GM12878 (cell line): ENCODE data around the gene TMEM150B. TPM values are rescaled to one million over a fixed set of nuclear protein-coding genes. Genes with fewer than 3 reads are reported as not detected.

Source experiments
- ATAC-seq: fragments of 200-7000 bp; cut with Tn5 transposase; 3 replicates; pipeline ENCODE4 v1.9.1; 2020; ENCODE audit warnings: mild to moderate bottlenecking, moderate library complexity
- BruUV-seq: library from RNA; stranded (reverse); fragments of 400-500 nt; replicated peaks from 2 replicates; lab custom pipeline; 2021; lab: Mats Ljungman, UMichigan
- CTCF ChIA-PET: fragments of 300-600 bp; sonication (Branson Sonifier 250); formaldehyde crosslinking; extraction: SDS; loops from one replicate; lab custom pipeline; 2021; ENCODE audit warnings: inconsistent platforms; lab: Yijun Ruan, JAX
- POLR2A ChIA-PET: fragments of 350-600 bp; formaldehyde crosslinking; extraction: SDS; loops from one replicate; lab custom pipeline; 2021; ENCODE audit warnings: inconsistent platforms; lab: Charles Lee
- RAD21 ChIA-PET: fragments of 300-600 bp; sonication (Branson Sonifier 250); formaldehyde crosslinking; loops from one replicate; lab custom pipeline; 2023; ENCODE audit warnings: antibody characterized with exemption; ENCODE audit not compliant: unreplicated experiment; lab: Charles Lee
- SMC1A ChIA-PET: fragments of 300-600 bp; sonication (Branson Sonifier 250); formaldehyde crosslinking; loops from one replicate; lab custom pipeline; 2023; ENCODE audit not compliant: unreplicated experiment, uncharacterized antibody; lab: Charles Lee
- DNase-seq: peaks from one replicate; pipeline ENCODE4 v3.0.0-alpha.2; 2011; ENCODE audit warnings: low read depth, low spot score
- FAIRE-seq: peaks from 3 replicates; lab custom pipeline; 2011; peaks lifted over from hg19 to GRCh38; lab: Jason Lieb, UNC
- H2AFZ ChIP-seq: 2 replicates; pipeline ENCODE4 v1.6.0; 2011; ENCODE audit warnings: low read depth, low read length, control low read depth; ENCODE audit not compliant: control insufficient read depth
- H3K27ac ChIP-seq: 2 replicates; pipeline ENCODE4 v1.5.1; 2011; ENCODE audit warnings: control low read depth; ENCODE audit not compliant: control insufficient read depth, insufficient read depth
- H3K27me3 ChIP-seq, 2 experiments: replicated peaks in 1 of 2; 2 replicates each; pipeline versions ENCODE4 v1.6.0 to v1.6.1; 2011; ENCODE audit warnings: low read length in 1 of 2; ENCODE audit not compliant: control insufficient read depth in 2 of 2, insufficient read depth in 2 of 2
- H3K36me3 ChIP-seq, 2 experiments: 2 replicates each; pipeline ENCODE4 v1.5.1; 2011; ENCODE audit warnings: low read length in 1 of 2; ENCODE audit not compliant: control insufficient read depth in 2 of 2, insufficient read depth in 2 of 2
- H3K4me1 ChIP-seq: 2 replicates; pipeline ENCODE4 v1.6.1; 2011; ENCODE audit warnings: mild to moderate bottlenecking, low read length, moderate library complexity, mixed read lengths; ENCODE audit not compliant: control insufficient read depth, insufficient read depth
- H3K4me2 ChIP-seq: 2 replicates; pipeline ENCODE4 v1.6.0; 2011; ENCODE audit warnings: control low read depth; ENCODE audit not compliant: control insufficient read depth, insufficient read depth
- H3K4me3 ChIP-seq: fragments of 200-600 bp; sonication (generic); 2 replicates; pipeline ENCODE4 v1.5.1; 2016
- H3K79me2 ChIP-seq: 2 replicates; pipeline ENCODE4 v1.6.0; 2011; ENCODE audit warnings: low read length; ENCODE audit not compliant: control insufficient read depth, insufficient read depth
- H3K9ac ChIP-seq: 2 replicates; pipeline ENCODE4 v1.8.0; 2011; ENCODE audit warnings: low read length, control low read depth, mixed read lengths; ENCODE audit not compliant: control insufficient read depth, insufficient read depth
- H3K9me3 ChIP-seq: replicated peaks from 3 replicates; pipeline ENCODE4 v1.5.1; 2011; ENCODE audit warnings: mild to moderate bottlenecking, low read length; ENCODE audit not compliant: control insufficient read depth, insufficient read depth
- H4K20me1 ChIP-seq: 2 replicates; pipeline ENCODE4 v1.6.0; 2011; ENCODE audit not compliant: control insufficient read depth, insufficient read depth
- CBX5 ChIP-seq: sonication (generic); IDR thresholded peaks from 2 replicates; pipeline ENCODE4 v1.6.1; 2016; ENCODE audit warnings: low read depth, moderate library complexity, mild to moderate bottlenecking, inconsistent platforms
- ESRRA ChIP-seq: IDR thresholded peaks from 2 replicates; pipeline ENCODE4 v1.6.1; 2012; ENCODE audit warnings: mild to moderate bottlenecking, low read length, improper control_type of control experiment
- FOXK2 ChIP-seq: fragments of 450-650 bp; IDR thresholded peaks from 2 replicates; pipeline ENCODE4 v1.6.1; 2017; ENCODE audit warnings: mild to moderate bottlenecking, moderate library complexity
- HDAC2 ChIP-seq: fragments of 200-600 bp; sonication (generic); IDR thresholded peaks from 2 replicates; pipeline ENCODE4 v1.6.1; 2017
- MLLT1 ChIP-seq: fragments of 450-650 bp; IDR thresholded peaks from 2 replicates; pipeline ENCODE4 v1.6.1; 2016; ENCODE audit warnings: mild to moderate bottlenecking
- NBN ChIP-seq: fragments of 450-650 bp; IDR thresholded peaks from 2 replicates; pipeline ENCODE4 v1.6.1; 2016
- RAD21 ChIP-seq: IDR thresholded peaks from 2 replicates; pipeline ENCODE4 v1.6.1; 2011; ENCODE audit warnings: mild to moderate bottlenecking, low read depth, low read length, moderate library complexity; ENCODE audit not compliant: insufficient read depth
- WGBS: methylation state at CpG from one replicate; pipeline ENCODE4 v1.1.6; 2016; ENCODE audit warnings: low lambda C conversion rate; ENCODE audit not compliant: insufficient replicate concordance, insufficient coverage; ENCODE audit errors: missing lambda C conversion rate; 5-methylcytosine and 5-hydroxymethylcytosine counted together
- in situ Hi-C: fragments of 300-500 bp; cut with MboI; formaldehyde crosslinking; loops from 9 replicates; pipeline ENCODE4 v1.14.3; 2018; ENCODE audit warnings: mixed read lengths
- intact Hi-C: fragments of 100-400 bp; cut with micrococcal nuclease; formaldehyde crosslinking; loops from one replicate; pipeline ENCODE4 v1.14.2; 2022; ENCODE audit not compliant: unreplicated experiment
- polyA plus RNA-seq, 11 experiments: library from polyadenylated mRNA; depleted of rRNA in 4 of 11; unstranded in 6 of 11; stranded (reverse) in 5 of 11; fragments of >200 nt; fragmentation: Nextera tagmentation in 4 of 11; fragmentation: Illumina TruSeq in 1 of 11; extraction: Ambion mirVana in 4 of 11; extraction: Trizol in 1 of 11; gene quantifications; 1 replicate in 1 of 11; 2 replicates in 10 of 11; pipeline versions ENCODE4 v1.2.1 to v1.2.3, GENCODE V29; 2011 to 2016; ENCODE audit warnings: inconsistent platforms in 2 of 11, missing spikeins in 2 of 11, low read depth in 1 of 11
- total RNA-seq, 4 experiments: library from RNA; depleted of rRNA in 3 of 4; stranded (reverse); fragments of >200 nt in 3 of 4; fragmentation: Illumina TruSeq in 1 of 4; extraction: Trizol in 1 of 4; gene quantifications; 2 replicates each; pipeline versions ENCODE4 v1.2.1 to v1.2.3, GENCODE V29; 2013 to 2021
- TF ChIP-seq, protein P1 (sequence below): fragments of 150-350 bp; IDR thresholded peaks from 2 replicates; pipeline ENCODE4 v1.6.1; 2014; ENCODE audit warnings: mild to moderate bottlenecking, low read depth, low read length
- TF ChIP-seq, protein P2 (sequence below): fragments of 450-650 bp; IDR thresholded peaks from 2 replicates; pipeline ENCODE4 v1.6.1; 2017; ENCODE audit warnings: antibody characterized with exemption, mild to moderate bottlenecking, moderate library complexity
- TF ChIP-seq, protein P3 (sequence below): IDR thresholded peaks from 2 replicates; pipeline ENCODE4 v1.6.1; 2011; ENCODE audit warnings: borderline replicate concordance, low read depth, mild to moderate bottlenecking, moderate library complexity, mixed read lengths, low read length; ENCODE audit not compliant: insufficient read depth; ENCODE audit errors: extremely low read length

Gene TMEM150B
- total and polyA plus RNA-seq, 10 of the 15 experiments (the other 5 are each of a cell fraction or from before 2014, with no cell fraction given) = 0.09 to 0.23 (median 0.18) TPM; not detected in 6

DNA sequence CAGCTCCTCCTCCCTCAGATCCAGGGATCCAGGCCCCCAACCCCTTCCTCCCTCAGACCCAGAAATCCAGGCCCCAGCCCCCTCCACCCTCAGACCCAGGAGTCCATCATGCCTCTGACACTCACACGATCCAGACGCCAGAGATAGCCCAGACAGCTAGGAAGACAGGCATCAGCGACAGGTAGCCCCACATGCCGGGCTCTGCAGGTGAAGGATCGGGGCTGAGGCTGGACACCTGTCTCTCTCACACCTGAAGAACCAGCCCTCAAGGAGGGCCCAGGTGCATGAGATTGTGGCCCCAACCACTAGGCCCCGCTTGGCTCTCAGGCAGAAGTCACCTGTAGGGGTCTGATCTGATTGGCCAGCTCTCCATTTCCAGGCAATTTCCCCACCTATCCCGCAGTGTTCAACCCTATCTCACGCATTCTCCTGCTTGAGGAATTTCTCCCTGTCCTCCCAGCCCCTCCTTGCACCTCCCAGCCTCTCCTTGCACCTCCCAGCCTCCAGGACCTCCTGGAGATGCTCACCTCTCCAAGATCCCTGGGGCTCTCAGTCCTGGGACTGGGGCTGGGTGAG lies 4.2 kb downstream of the TMEM150B start:
- Histone ChIP-seq H3K27ac (no peak overlapping the region), H3K4me2 (no peak overlapping the region), H3K27me3 (no peaks in the 10 kb centered on the region), H3K4me1 (no peaks in the 10 kb centered on the region), H3K9ac (no peak overlapping the region), H3K4me3 (no peak overlapping the region), H2AFZ (no peak overlapping the region), H3K79me2 (no peaks in the 10 kb centered on the region), H4K20me1 (no peaks in the 10 kb centered on the region), H3K36me3 (no peaks in the 10 kb centered on the region), H3K9me3 (no peaks in the 10 kb centered on the region)
- 24% methylated on average over 8 of the region's 8 CpGs for WGBS
- intact Hi-C loops = no loop called here
- BruUV-seq = no TSS peak
- CTCF ChIA-PET = interaction anchor here (1.2 to 2.7 kb wide), 3 partner anchors 18 to 29 kb away, joined by 4 to 13 read pairs (median 6); partner anchors contain the start of gene KMT5C
- RAD21 ChIA-PET = interaction anchor here (1.2 kb wide), 1 partner anchor 20 kb away, joined by 4 read pairs; no protein-coding TSS in a partner anchor
- TF ChIP-seq, protein P1, sequence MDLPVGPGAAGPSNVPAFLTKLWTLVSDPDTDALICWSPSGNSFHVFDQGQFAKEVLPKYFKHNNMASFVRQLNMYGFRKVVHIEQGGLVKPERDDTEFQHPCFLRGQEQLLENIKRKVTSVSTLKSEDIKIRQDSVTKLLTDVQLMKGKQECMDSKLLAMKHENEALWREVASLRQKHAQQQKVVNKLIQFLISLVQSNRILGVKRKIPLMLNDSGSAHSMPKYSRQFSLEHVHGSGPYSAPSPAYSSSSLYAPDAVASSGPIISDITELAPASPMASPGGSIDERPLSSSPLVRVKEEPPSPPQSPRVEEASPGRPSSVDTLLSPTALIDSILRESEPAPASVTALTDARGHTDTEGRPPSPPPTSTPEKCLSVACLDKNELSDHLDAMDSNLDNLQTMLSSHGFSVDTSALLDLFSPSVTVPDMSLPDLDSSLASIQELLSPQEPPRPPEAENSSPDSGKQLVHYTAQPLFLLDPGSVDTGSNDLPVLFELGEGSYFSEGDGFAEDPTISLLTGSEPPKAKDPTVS = no peak
- TF ChIP-seq RAD21 (no peak), FOXK2 (no peak), NBN (no peak), MLLT1 (no peak), ESRRA (no peak), CBX5 (no peak), HDAC2 (no peak)
- TF ChIP-seq, protein P2, sequence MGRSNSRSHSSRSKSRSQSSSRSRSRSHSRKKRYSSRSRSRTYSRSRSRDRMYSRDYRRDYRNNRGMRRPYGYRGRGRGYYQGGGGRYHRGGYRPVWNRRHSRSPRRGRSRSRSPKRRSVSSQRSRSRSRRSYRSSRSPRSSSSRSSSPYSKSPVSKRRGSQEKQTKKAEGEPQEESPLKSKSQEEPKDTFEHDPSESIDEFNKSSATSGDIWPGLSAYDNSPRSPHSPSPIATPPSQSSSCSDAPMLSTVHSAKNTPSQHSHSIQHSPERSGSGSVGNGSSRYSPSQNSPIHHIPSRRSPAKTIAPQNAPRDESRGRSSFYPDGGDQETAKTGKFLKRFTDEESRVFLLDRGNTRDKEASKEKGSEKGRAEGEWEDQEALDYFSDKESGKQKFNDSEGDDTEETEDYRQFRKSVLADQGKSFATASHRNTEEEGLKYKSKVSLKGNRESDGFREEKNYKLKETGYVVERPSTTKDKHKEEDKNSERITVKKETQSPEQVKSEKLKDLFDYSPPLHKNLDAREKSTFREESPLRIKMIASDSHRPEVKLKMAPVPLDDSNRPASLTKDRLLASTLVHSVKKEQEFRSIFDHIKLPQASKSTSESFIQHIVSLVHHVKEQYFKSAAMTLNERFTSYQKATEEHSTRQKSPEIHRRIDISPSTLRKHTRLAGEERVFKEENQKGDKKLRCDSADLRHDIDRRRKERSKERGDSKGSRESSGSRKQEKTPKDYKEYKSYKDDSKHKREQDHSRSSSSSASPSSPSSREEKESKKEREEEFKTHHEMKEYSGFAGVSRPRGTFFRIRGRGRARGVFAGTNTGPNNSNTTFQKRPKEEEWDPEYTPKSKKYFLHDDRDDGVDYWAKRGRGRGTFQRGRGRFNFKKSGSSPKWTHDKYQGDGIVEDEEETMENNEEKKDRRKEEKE = no peak
- TF ChIP-seq, protein P3, sequence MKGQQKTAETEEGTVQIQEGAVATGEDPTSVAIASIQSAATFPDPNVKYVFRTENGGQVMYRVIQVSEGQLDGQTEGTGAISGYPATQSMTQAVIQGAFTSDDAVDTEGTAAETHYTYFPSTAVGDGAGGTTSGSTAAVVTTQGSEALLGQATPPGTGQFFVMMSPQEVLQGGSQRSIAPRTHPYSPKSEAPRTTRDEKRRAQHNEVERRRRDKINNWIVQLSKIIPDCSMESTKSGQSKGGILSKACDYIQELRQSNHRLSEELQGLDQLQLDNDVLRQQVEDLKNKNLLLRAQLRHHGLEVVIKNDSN = no peak
- no peak for ATAC-seq
- POLR2A ChIA-PET = interaction anchor here (1.1 kb wide), 1 partner anchor 18 kb away, joined by 3 read pairs; no protein-coding TSS in a partner anchor
- SMC1A ChIA-PET = no interaction called here
- no peak for FAIRE-seq
- in situ Hi-C loops = no loop called here
- DNase-seq = no peak
